HG03354 (cell line): ENCODE results near the gene ST3GAL3.
"Not testable (repeated sequence)": the region's sequence is repeated elsewhere in the genome, so short reads cannot be mapped to it uniquely, and the experiment has no call there.

Experiments used
- ATAC-seq: cut with Tn5 transposase; IDR thresholded peaks from one replicate; pipeline ENCODE4 v1.9.1; 2021; ENCODE audit warnings: mild to moderate bottlenecking; ENCODE audit not compliant: unreplicated experiment, poor library complexity, severe bottlenecking

ST3GAL3 gene

GRCh38 chr1:43693371-43693770 lies 14.0 kb upstream of the ST3GAL3 start:
- no peak for ATAC-seq

GRCh38 chr1:43699281-43699680 lies 8.1 kb upstream of the ST3GAL3 start:
- no peak for ATAC-seq

GRCh38 chr1:43703836-43704235 lies 3.5 kb upstream of the ST3GAL3 start:
- ATAC-seq, result no peak

- ATAC-seq, result no peak
These were observed 2.5 kb upstream of the ST3GAL3 start for GRCh38 chr1:43704838-43705237.

- ATAC-seq, result no peak
These were observed 2.0 kb upstream of the ST3GAL3 start for GRCh38 chr1:43705334-43705733.

DNA sequence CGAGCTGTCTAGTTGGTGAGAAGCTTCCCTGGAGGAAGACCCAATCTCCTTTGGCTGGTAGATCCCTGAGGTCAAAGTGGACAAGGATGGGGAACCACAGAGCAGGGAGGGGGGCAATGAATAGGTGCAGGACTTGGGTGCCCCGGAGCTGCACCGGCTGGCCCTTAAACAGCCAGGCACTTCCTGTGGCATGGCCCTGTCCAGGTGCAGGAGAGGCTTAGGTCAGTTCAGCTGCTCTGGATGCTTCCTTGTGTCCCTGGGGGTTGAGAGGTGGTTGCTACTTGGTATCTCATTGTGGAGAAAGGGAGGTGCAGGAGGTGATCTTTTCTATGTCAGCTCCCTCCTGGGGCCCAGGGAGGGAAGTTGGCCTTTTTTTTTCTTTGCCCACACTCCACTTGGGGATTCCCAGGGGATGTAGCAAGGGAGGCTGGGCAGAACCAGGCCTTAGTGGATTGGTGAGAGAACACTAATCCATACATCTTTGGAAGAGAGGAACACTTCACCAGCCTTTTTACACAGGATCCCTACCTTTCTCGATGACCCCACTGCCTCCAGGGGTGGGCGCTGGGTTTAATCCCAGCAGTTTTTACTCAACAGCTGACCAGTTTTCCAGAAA lies 1.2 kb upstream of the ST3GAL3 start:
- no peak for ATAC-seq

GRCh38 chr1:43706598-43707189 lies 642 bp upstream of the ST3GAL3 start:
- ATAC-seq, result peak; percentile 21

GRCh38 chr1:43708002-43708410 lies 670 bp downstream of the ST3GAL3 start:
- no peak for ATAC-seq

- ATAC-seq, result no peak
These were observed 3.7 kb downstream of the ST3GAL3 start for GRCh38 chr1:43711049-43711448.

DNA sequence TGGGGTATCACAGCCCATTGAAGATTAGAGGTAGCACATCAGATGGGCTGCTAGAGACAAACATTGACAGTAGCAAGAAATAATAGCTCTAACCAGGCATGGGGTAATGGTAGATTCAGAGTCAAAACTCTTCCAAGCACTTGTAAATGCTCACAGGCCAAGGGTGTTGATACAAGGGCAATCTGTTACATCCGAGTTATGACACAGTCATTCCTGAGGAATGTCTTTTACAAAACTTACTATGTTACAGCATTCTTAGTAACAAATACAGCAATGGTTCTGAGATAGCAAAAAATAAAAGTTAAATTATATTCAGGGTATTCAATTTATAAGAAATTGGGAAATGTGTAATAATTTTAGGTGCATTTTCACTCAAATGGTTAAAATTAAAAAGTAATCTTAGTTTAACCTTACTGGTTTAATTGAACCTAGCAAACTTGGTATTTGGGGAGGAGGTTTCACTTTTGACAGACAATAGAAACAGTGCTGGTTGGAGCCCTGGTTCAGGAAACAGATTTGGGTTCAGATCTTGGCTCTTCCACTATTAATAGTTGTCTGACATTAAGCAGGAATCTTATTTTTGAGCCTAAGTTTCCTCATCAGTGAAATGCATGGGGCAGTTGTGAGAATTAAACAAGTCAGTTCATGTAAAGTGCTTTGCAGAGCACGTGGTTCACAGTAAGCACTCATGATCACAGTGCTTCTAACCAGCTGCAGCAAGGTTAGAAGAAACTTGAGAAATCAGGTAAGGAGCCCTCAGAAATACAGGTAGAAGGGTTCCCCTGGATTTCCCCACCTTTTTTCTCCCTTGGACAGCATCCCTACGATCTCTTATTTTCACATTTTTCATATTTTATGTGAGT lies 4.4 kb downstream of the ST3GAL3 start:
- ATAC-seq, result no peak

DNA sequence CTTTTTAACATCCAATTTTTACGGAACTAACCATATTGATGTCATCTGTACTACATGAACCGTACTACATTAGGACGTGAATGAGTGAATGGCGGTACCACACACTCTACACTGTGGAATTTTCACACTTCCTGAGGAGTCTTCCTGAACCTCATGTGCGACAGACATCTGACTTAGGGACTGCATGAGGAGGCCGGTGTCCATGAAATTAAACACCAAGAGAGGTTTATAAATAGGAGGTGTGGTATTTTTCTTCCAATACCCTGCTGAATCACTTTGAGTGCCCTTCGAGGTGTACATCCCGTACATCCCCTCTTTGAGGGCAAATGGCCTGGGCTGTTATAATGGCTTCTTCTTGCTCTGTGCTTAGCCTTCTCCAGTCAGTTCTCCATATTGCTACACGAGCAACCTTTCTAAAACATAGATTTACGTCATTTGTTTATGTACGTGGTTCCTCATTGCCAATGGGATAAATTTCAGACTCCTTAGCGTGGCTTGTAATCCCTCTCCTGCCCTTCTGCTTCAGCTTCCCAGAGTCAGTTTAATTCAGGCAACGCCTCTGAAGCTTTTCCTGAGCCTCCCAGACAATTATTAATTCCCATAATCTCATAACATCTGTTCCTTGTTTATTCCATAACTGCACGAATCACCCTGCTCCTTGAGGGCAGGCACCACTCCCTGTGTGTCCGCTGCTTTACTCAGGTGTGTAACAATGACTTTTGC lies 9.4 kb downstream of the ST3GAL3 start:
- ATAC-seq, result no peak

DNA sequence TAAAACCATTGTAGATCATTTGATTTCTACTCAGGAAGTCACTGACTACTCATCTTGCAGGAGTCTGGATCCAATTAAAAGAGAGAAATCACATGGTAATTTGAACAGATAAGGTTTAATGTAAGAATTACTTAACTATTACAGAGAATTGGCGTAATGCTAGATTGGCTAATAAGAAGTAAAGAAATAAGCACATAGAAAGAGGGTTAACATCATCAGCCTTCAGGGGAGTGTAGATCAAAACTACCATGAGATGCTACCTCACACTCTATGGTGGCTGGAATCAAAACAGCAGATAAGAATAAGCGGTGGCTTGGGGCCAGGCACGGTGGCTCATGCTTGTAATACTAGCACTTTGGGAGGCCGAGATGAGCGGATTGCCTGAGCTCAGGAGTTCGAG lies 11.7 kb downstream of the ST3GAL3 start:
- no peak for ATAC-seq

- not testable (repeated sequence) for ATAC-seq
These were observed 12.5 kb downstream of the ST3GAL3 start for GRCh38 chr1:43719670-43720419.

DNA sequence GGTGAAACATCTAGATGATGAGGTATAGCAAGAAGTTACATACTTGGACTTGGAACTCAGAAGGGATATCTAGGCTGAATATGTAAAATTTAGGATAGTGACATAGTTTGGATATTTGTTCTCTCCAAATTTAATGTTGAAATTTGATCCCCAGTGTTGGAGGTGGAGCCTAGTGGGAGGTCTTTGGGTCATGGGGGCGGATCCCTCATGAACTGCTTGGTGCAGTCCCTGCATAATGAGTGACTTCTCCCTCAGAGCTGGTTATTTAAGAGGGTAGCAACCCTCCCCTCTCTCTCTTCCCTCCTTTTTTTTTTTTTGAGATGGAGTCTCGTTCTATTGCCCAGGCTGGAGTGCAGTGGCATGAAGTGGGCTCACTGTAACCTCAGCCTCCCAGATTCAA lies 15.5 kb downstream of the ST3GAL3 start:
- ATAC-seq, result no peak

- no peak for ATAC-seq
These were observed 22.6 kb downstream of the ST3GAL3 start for GRCh38 chr1:43729816-43730463.

DNA sequence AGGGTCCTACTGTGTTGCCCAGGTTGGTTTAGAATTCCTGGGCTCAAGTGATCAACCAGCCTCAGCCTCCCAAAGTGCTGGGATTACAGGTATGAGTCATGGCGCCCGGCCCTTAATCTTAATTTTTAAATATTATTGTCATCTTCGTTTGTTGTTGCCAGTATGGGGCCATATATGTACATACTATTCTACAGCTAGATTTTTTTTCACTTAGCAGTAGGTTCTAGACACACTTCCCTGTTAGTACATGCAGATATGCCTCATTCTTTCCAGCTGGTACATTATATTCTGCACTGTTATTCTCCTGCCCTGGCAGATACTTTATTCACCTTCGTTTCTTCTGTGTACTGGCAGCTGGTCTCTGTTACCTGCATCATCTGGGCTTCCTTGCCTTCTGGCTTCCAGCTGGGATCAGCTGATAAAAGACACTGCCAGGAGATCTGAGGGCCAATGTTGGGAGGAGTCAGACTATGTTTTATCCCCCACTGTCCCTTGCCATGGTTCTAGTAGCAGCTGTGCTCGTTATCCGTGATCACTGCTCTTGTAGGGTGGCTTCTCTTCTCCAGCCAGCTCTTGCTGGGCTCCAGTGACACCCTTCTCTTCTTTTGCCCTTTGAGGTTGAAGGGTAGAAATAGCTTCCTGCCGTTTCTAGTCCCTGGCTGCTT lies 24.7 kb downstream of the ST3GAL3 start:
- no peak for ATAC-seq

GRCh38 chr1:43736819-43737218 lies 29.5 kb downstream of the ST3GAL3 start:
- ATAC-seq, result no peak

GRCh38 chr1:43742026-43742425 lies 34.7 kb downstream of the ST3GAL3 start:
- no peak for ATAC-seq

DNA sequence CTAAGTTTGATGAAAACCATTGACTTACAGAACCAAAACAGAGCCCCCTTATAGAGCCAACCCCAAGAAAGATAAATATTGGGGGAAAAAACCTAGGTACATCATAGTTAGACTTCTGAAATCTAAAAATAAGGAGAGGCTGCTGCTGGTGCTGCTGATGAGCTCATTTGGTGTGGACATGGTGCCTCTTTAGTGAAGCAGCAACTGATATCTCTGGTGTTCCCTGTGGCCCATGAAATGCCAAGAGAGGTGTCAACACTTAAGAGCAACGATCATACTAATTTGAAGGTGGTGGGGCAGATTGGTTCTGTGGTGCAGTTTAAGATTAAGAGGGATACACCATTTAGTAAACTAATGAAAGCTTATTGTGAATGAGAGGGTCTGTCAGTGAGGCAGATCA lies 35.9 kb downstream of the ST3GAL3 start:
- ATAC-seq, result no peak
